ENCODE results near the gene HVCN1. TPM values are rescaled to one million over a fixed set of nuclear protein-coding genes. Genes with fewer than 3 reads are reported as not detected.
A peak's percentile ranks its signal among the peaks of the same experiment; 100 is the strongest.

The HVCN1 gene
- total RNA-seq, 1 experiment from 2014 or later: 0.99 TPM

GRCh38 chr12:110667671-110668070, 21.2 kb downstream of the HVCN1 start:
- intact Hi-C loops (cut with micrococcal nuclease; ENCODE audit: unreplicated experiment): no loop called here
- H3K27ac Mint-ChIP-seq (ENCODE audit: unreplicated experiment): no peak overlapping the region

GRCh38 chr12:110666892-110667291, 22.0 kb downstream of the HVCN1 start:
- Mint-ChIP-seq H3K4me3 (ENCODE audit: low read depth, unreplicated experiment) (no peak overlapping the region), H3K36me3 (ENCODE audit: insufficient read depth, unreplicated experiment) (no peaks in the 10 kb centered on the region), H3K4me1 (ENCODE audit: low read depth, unreplicated experiment) (peaks cover 7% of the 10 kb centered on the region), H3K27ac (ENCODE audit: unreplicated experiment) (peak overlapping the region; percentile 5), H3K9me3 (ENCODE audit: low read depth, unreplicated experiment) (peaks cover 7% of the 10 kb centered on the region), H3K27me3 (ENCODE audit: unreplicated experiment) (peaks cover 41% of the 10 kb centered on the region)
- no peak for DNase-seq
- BruUV-seq (replicated peaks): no TSS peak
- no peak for TF ChIP-seq CTCF (IDR thresholded peaks at IDR 0.05; ENCODE audit: unreplicated experiment)
- CTCF ChIA-PET: no interaction called here
- intact Hi-C loops (cut with micrococcal nuclease; ENCODE audit: unreplicated experiment): no loop called here

More at GRCh38 chr12:110667671-110668070, 21.2 kb downstream of the HVCN1 start:
- peaks cover 7% of the 10 kb centered on the region for H3K9me3 Mint-ChIP-seq (ENCODE audit: low read depth, unreplicated experiment)
- TF ChIP-seq CTCF (IDR thresholded peaks at IDR 0.05; ENCODE audit: unreplicated experiment): no peak
- BruUV-seq (replicated peaks): no TSS peak
- DNase-seq: no peak
- no peak overlapping the region for H3K4me3 Mint-ChIP-seq (ENCODE audit: low read depth, unreplicated experiment)
- peaks cover 7% of the 10 kb centered on the region for H3K4me1 Mint-ChIP-seq (ENCODE audit: low read depth, unreplicated experiment)
- H3K27me3 Mint-ChIP-seq (ENCODE audit: unreplicated experiment): peaks cover 33% of the 10 kb centered on the region
- CTCF ChIA-PET: no interaction called here
- H3K36me3 Mint-ChIP-seq (ENCODE audit: insufficient read depth, unreplicated experiment): no peaks in the 10 kb centered on the region

GRCh38 chr12:110661337-110661972, 27.5 kb downstream of the HVCN1 start:
- no TSS peak for BruUV-seq (replicated peaks)
- H3K9me3 Mint-ChIP-seq (ENCODE audit: low read depth, unreplicated experiment): peaks cover 7% of the 10 kb centered on the region
- H3K27me3 Mint-ChIP-seq (ENCODE audit: unreplicated experiment): peaks cover 44% of the 10 kb centered on the region
- no peak overlapping the region for H3K27ac Mint-ChIP-seq (ENCODE audit: unreplicated experiment)
- H3K4me1 Mint-ChIP-seq (ENCODE audit: low read depth, unreplicated experiment): no peaks in the 10 kb centered on the region
- CTCF ChIA-PET: interaction anchor here (0.6 kb wide), 1 partner anchor 736 kb away, joined by 3 read pairs; no protein-coding TSS in a partner anchor
- DNase-seq: no peak
- H3K4me3 Mint-ChIP-seq (ENCODE audit: low read depth, unreplicated experiment): no peak overlapping the region
- intact Hi-C loops (cut with micrococcal nuclease; ENCODE audit: unreplicated experiment): no loop called here
- TF ChIP-seq CTCF (IDR thresholded peaks at IDR 0.05; ENCODE audit: unreplicated experiment): no peak
- H3K36me3 Mint-ChIP-seq (ENCODE audit: insufficient read depth, unreplicated experiment): no peaks in the 10 kb centered on the region

GRCh38 chr12:110658878-110659277, 30.0 kb downstream of the HVCN1 start:
- intact Hi-C loops (cut with micrococcal nuclease; ENCODE audit: unreplicated experiment): no loop called here
- H3K27ac Mint-ChIP-seq (ENCODE audit: unreplicated experiment): no peak overlapping the region
- no TSS peak for BruUV-seq (replicated peaks)

More at GRCh38 chr12:110658878-110659277, 30.0 kb downstream of the HVCN1 start:
- Mint-ChIP-seq H3K4me1 (ENCODE audit: low read depth, unreplicated experiment) (no peaks in the 10 kb centered on the region), H3K9me3 (ENCODE audit: low read depth, unreplicated experiment) (no peaks in the 10 kb centered on the region), H3K27me3 (ENCODE audit: unreplicated experiment) (peaks cover 34% of the 10 kb centered on the region), H3K4me3 (ENCODE audit: low read depth, unreplicated experiment) (no peak overlapping the region), H3K36me3 (ENCODE audit: insufficient read depth, unreplicated experiment) (no peaks in the 10 kb centered on the region)
- no peak for TF ChIP-seq CTCF (IDR thresholded peaks at IDR 0.05; ENCODE audit: unreplicated experiment)
- CTCF ChIA-PET: no interaction called here
- no peak for DNase-seq

Measured in Calu3 (cell line).